H9 (cell line): Measurements from ENCODE around the gene SLC13A4. TPM values are rescaled to one million over a fixed set of nuclear protein-coding genes. Genes with fewer than 3 reads are reported as not detected.

Experiments used
- DNase-seq: peaks from one replicate; pipeline ENCODE4 v3.0.0-alpha.2; 2017
- H2AFZ ChIP-seq: one replicate; pipeline ENCODE4 v1.6.1; 2013; ENCODE audit warnings: mild to moderate bottlenecking, low read length, control low read depth, moderate library complexity
- H2AK5ac ChIP-seq: 2 replicates; pipeline ENCODE4 v1.6.1; 2013; ENCODE audit warnings: low read length, control low read depth, mixed read lengths; ENCODE audit not compliant: insufficient read length
- H2BK120ac ChIP-seq: one replicate; pipeline ENCODE4 v1.6.1; 2013; ENCODE audit warnings: low read depth, mild to moderate bottlenecking, low read length, control low read depth, inconsistent platforms; ENCODE audit not compliant: poor library complexity, severe bottlenecking
- H2BK12ac ChIP-seq: 2 replicates; pipeline ENCODE4 v1.6.1; 2013; ENCODE audit warnings: low read length, control low read depth, mixed read lengths, low read depth; ENCODE audit not compliant: insufficient read length
- H2BK15ac ChIP-seq: 2 replicates; pipeline ENCODE4 v1.6.1; 2013; ENCODE audit warnings: low read depth, low read length, control low read depth
- H2BK20ac ChIP-seq: one replicate; pipeline ENCODE4 v1.6.1; 2013; ENCODE audit warnings: low read depth, mild to moderate bottlenecking, low read length, control low read depth, inconsistent platforms; ENCODE audit not compliant: poor library complexity, severe bottlenecking
- H2BK5ac ChIP-seq: 2 replicates; pipeline ENCODE4 v1.6.1; 2013; ENCODE audit warnings: low read length, control low read depth, mixed read lengths; ENCODE audit not compliant: insufficient read length
- H3K14ac ChIP-seq: 2 replicates; pipeline ENCODE4 v1.6.1; 2013; ENCODE audit warnings: low read length, control low read depth; ENCODE audit not compliant: insufficient read depth
- H3K18ac ChIP-seq: 2 replicates; pipeline ENCODE4 v1.6.1; 2013; ENCODE audit warnings: low read depth, mild to moderate bottlenecking, mixed read lengths, low read length, control low read depth; ENCODE audit not compliant: insufficient read length
- H3K23ac ChIP-seq: 2 replicates; pipeline ENCODE4 v1.6.1; 2013; ENCODE audit warnings: low read length, control low read depth, mixed read lengths, low read depth; ENCODE audit not compliant: insufficient read length
- H3K23me2 ChIP-seq: 2 replicates; pipeline ENCODE4 v1.6.1; 2013; ENCODE audit warnings: low read depth, mild to moderate bottlenecking, mixed read lengths, low read length, control low read depth; ENCODE audit not compliant: insufficient read length, poor library complexity, severe bottlenecking
- H3K27ac ChIP-seq: 2 replicates; pipeline ENCODE4 v1.5.1; 2013; ENCODE audit warnings: low read length, control low read depth, mixed read lengths, low read depth; ENCODE audit not compliant: insufficient read length
- H3K27me3 ChIP-seq: 2 replicates; pipeline ENCODE4 v1.6.1; 2013; ENCODE audit warnings: low read length, control low read depth, inconsistent platforms; ENCODE audit not compliant: insufficient read depth
- H3K4ac ChIP-seq: 2 replicates; pipeline ENCODE4 v1.6.1; 2013; ENCODE audit warnings: low read depth, mild to moderate bottlenecking, control low read depth, inconsistent platforms, low read length, moderate library complexity
- H3K4me1 ChIP-seq: 2 replicates; pipeline ENCODE4 v1.6.1; 2013; ENCODE audit warnings: low read length, control low read depth, inconsistent platforms; ENCODE audit not compliant: insufficient read depth
- H3K4me2 ChIP-seq: 2 replicates; pipeline ENCODE4 v1.6.1; 2013; ENCODE audit warnings: low read length, control low read depth, mixed read lengths; ENCODE audit not compliant: insufficient read length, insufficient read depth
- H3K56ac ChIP-seq: 2 replicates; pipeline ENCODE4 v1.6.1; 2013; ENCODE audit warnings: low read depth, mild to moderate bottlenecking, mixed read lengths, low read length, control low read depth; ENCODE audit not compliant: insufficient read length
- H3K79me1 ChIP-seq: 2 replicates; pipeline ENCODE4 v1.6.1; 2013; ENCODE audit warnings: low read depth, mild to moderate bottlenecking, moderate library complexity, low read length, control low read depth, inconsistent platforms; ENCODE audit not compliant: insufficient read depth, poor library complexity, severe bottlenecking
- H3K79me2 ChIP-seq: 2 replicates; pipeline ENCODE4 v1.6.1; 2013; ENCODE audit warnings: low read length, control low read depth, inconsistent platforms; ENCODE audit not compliant: insufficient read depth
- H3K9ac ChIP-seq: 2 replicates; pipeline ENCODE4 v1.6.1; 2013; ENCODE audit warnings: low read length, control low read depth, mixed read lengths; ENCODE audit not compliant: insufficient read length; ENCODE audit errors: extremely low read depth
- H3K9me3 ChIP-seq: one replicate; pipeline ENCODE4 v1.6.1; 2013; ENCODE audit warnings: low read depth, low read length, inconsistent platforms; ENCODE audit not compliant: control insufficient read depth
- H3T11ph ChIP-seq: one replicate; pipeline ENCODE4 v1.6.1; 2013; ENCODE audit warnings: mild to moderate bottlenecking, low read length, control low read depth, inconsistent platforms
- H4K20me1 ChIP-seq: one replicate; pipeline ENCODE4 v1.6.1; 2013; ENCODE audit not compliant: control insufficient read depth, insufficient read length, insufficient read depth
- H4K5ac ChIP-seq: 2 replicates; pipeline ENCODE4 v1.6.1; 2013; ENCODE audit warnings: low read depth, mild to moderate bottlenecking, mixed read lengths, low read length, control low read depth; ENCODE audit not compliant: insufficient read length
- H4K8ac ChIP-seq: replicated peaks from 2 replicates; pipeline ENCODE4 v1.6.1; 2013; ENCODE audit warnings: low read length, control low read depth, mixed read lengths, low read depth; ENCODE audit not compliant: insufficient read length
- H4K91ac ChIP-seq: 2 replicates; pipeline ENCODE4 v1.6.1; 2013; ENCODE audit warnings: low read depth, mild to moderate bottlenecking, moderate library complexity, mixed read lengths, low read length, control low read depth; ENCODE audit not compliant: insufficient read length
- H3K27ac Mint-ChIP-seq, 3 experiments: 2 replicates in 2 of 3; 3 replicates in 1 of 3; pipeline ENCODE4 v1.8.0; 2020 to 2021; ENCODE audit warnings: mixed read lengths in 3 of 3, mild to moderate bottlenecking in 1 of 3, moderate library complexity in 1 of 3
- H3K27me3 Mint-ChIP-seq: 2 replicates; pipeline ENCODE4 v1.8.0; 2021; ENCODE audit warnings: low read depth, mild to moderate bottlenecking, moderate library complexity, mixed read lengths
- H3K36me3 Mint-ChIP-seq, 3 experiments: 2 replicates in 2 of 3; 3 replicates in 1 of 3; pipeline ENCODE4 v1.8.0; 2020 to 2021; ENCODE audit warnings: low read depth in 3 of 3, mixed read lengths in 3 of 3; ENCODE audit not compliant: insufficient read depth in 1 of 3
- H3K4me1 Mint-ChIP-seq, 2 experiments: 2 replicates each; pipeline ENCODE4 v1.8.0; 2020; ENCODE audit warnings: mixed read lengths in 2 of 2
- H3K4me3 Mint-ChIP-seq, 2 experiments: 2 replicates in 1 of 2; 3 replicates in 1 of 2; pipeline ENCODE4 v1.8.0; 2020 to 2021; ENCODE audit warnings: mild to moderate bottlenecking in 2 of 2, mixed read lengths in 2 of 2, moderate library complexity in 1 of 2
- H3K9me3 Mint-ChIP-seq, 2 experiments: 2 replicates in 1 of 2; 3 replicates in 1 of 2; pipeline ENCODE4 v1.8.0; 2020; ENCODE audit warnings: mild to moderate bottlenecking in 2 of 2, mixed read lengths in 2 of 2, moderate library complexity in 1 of 2
- WGBS: extraction: QIAGEN DNeasy Blood & Tissue Kit; methylation state at CpG from one replicate; pipeline ENCODE4 v1.1.7; 2013; ENCODE audit warnings: missing lambda C conversion rate, low lambda C conversion rate, mixed read lengths; ENCODE audit not compliant: insufficient read length; ENCODE audit errors: extremely low coverage; 5-methylcytosine and 5-hydroxymethylcytosine counted together
- total RNA-seq: library from RNA; stranded (reverse); gene quantifications from 2 replicates; pipeline ENCODE4 v1.2.1, GENCODE V29; 2021
- TF ChIP-seq, protein P1 (sequence below): fragments of 200-600 bp; sonication (generic); conservative IDR thresholded peaks from 3 replicates; pipeline ENCODE4 v1.8.0; 2021; ENCODE audit warnings: antibody characterized with exemption, mild to moderate bottlenecking

Gene SLC13A4
- total RNA-seq, 1 experiment from 2014 or later, result 3.5 TPM

DNA sequence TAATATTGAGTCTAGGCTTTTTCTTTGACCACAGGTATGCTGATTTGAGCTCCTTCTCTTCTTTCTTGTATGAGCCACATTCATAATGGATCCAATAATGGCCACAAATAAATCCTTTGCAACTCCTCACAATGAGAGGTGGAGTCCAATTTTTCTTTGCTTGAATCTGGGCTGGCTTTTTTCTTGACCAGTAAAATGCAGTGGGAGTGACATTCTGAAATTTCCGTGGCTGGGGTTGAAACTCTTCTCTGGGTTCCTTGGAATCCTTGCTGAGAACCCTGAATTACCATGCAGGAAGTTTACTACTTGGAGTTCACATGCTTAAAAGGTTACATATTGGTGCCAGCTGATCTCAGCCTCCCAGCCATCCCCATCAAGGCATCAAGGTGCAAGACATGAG is 43.1 kb upstream of the SLC13A4 start:
- Histone ChIP-seq H2BK12ac (no peak overlapping the region), H2AFZ (no peak overlapping the region), H2BK5ac (no peak overlapping the region), H3T11ph (no peak overlapping the region), H3K18ac (no peak overlapping the region), H3K27ac (no peak overlapping the region), H2BK15ac (no peak overlapping the region), H3K27me3 (0 out of 2 replicates have a peak, but pooled peaks cover 2% of the 10 kb centered on the region), H2BK120ac (no peak overlapping the region), H3K4me1 (peaks cover 3% of the 10 kb centered on the region; the same call in 1 of the 2 replicates), H4K20me1 (no peaks in the 10 kb centered on the region), H4K91ac (no peak overlapping the region), H2AK5ac (no peak overlapping the region), H3K4ac (no peak overlapping the region), H3K79me2 (no peaks in the 10 kb centered on the region), H4K8ac (no peak overlapping the region), H3K4me2 (no peak overlapping the region), H3K9me3 (no peaks in the 10 kb centered on the region), H3K79me1 (no peaks in the 10 kb centered on the region), H3K14ac (no peak overlapping the region), H3K9ac (no peak overlapping the region), H3K23ac (no peak overlapping the region), H3K23me2 (no peaks in the 10 kb centered on the region), H3K56ac (no peak overlapping the region), H4K5ac (no peak overlapping the region), H2BK20ac (no peak overlapping the region)
- H3K27me3 Mint-ChIP-seq, result no peaks in the 10 kb centered on the region
- no peak overlapping the region for H3K27ac Mint-ChIP-seq
- no CpG with 5 or more reads among the region's 1 CpG for WGBS
- H3K4me3 Mint-ChIP-seq, result no peak overlapping the region
- H3K9me3 Mint-ChIP-seq, result no peaks in the 10 kb centered on the region
- TF ChIP-seq, protein P1, sequence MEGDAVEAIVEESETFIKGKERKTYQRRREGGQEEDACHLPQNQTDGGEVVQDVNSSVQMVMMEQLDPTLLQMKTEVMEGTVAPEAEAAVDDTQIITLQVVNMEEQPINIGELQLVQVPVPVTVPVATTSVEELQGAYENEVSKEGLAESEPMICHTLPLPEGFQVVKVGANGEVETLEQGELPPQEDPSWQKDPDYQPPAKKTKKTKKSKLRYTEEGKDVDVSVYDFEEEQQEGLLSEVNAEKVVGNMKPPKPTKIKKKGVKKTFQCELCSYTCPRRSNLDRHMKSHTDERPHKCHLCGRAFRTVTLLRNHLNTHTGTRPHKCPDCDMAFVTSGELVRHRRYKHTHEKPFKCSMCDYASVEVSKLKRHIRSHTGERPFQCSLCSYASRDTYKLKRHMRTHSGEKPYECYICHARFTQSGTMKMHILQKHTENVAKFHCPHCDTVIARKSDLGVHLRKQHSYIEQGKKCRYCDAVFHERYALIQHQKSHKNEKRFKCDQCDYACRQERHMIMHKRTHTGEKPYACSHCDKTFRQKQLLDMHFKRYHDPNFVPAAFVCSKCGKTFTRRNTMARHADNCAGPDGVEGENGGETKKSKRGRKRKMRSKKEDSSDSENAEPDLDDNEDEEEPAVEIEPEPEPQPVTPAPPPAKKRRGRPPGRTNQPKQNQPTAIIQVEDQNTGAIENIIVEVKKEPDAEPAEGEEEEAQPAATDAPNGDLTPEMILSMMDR, result no peak
- peaks cover 34 to 47% of the 10 kb centered on the region in 2 experiments for H3K4me1 Mint-ChIP-seq
- DNase-seq, result no peak
- H3K36me3 Mint-ChIP-seq, result no peaks in the 10 kb centered on the region
